GM12864 (cell line): ENCODE data around the gene ANKRD44.

Source experiments
- DNase-seq: peaks from one replicate; pipeline ENCODE4 v3.0.0-alpha.2; 2011; ENCODE audit warnings: low read depth
- H3K4me3 ChIP-seq: 2 replicates; pipeline ENCODE4 v1.5.1; 2011; ENCODE audit warnings: mild to moderate bottlenecking, low read depth, low read length, control low read depth
- TF ChIP-seq, protein P1 (sequence below): IDR thresholded peaks from 2 replicates; pipeline ENCODE4 v1.5.1; 2011; ENCODE audit warnings: low read depth, mild to moderate bottlenecking, moderate library complexity, low read length, control low read depth, inconsistent platforms; ENCODE audit errors: missing control alignments

The ANKRD44 gene

DNA sequence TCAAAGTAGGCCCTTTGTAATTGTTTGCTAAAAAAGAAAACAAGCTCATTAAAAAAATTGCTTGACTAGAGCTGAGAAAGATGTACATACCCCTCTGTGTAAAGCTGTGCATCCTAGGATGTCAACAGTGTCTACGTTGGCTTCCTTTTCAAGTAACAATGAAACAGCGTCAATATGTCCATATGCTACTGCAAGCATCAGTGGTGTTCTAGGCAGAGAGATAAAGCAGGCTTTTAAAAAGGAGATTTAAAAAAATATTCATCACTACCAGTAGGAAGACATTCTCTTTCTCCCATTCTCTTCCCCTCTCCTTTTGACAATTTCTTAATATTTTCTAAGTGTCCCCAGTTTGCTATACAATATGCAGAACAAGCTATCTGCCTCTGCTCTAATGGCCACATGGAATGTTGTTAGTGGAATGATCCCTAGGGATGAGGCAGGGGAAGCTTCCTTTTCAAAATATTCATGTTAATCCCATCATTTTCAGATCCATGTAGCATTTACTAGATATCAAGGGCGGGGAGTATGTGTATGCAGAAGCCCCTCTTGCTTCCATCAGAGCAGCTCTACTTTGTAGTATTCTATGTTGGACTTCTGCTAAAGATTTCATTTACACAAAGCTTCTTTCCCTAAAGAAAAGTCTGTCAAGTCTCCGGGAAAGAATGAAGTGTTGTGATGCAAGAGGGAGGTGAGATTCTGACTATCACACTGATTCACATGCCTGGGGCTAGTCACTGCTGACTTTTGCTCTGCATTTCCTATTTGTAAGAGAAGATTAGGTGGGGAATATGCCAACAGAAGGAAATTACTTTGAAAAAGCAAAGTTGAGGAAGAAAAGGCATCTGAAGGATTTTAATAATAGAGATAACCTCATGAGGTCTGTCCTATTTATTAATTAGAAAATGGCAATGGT is 302.6 kb downstream of the ANKRD44 start:
- DNase-seq, result no peak
- TF ChIP-seq, protein P1, sequence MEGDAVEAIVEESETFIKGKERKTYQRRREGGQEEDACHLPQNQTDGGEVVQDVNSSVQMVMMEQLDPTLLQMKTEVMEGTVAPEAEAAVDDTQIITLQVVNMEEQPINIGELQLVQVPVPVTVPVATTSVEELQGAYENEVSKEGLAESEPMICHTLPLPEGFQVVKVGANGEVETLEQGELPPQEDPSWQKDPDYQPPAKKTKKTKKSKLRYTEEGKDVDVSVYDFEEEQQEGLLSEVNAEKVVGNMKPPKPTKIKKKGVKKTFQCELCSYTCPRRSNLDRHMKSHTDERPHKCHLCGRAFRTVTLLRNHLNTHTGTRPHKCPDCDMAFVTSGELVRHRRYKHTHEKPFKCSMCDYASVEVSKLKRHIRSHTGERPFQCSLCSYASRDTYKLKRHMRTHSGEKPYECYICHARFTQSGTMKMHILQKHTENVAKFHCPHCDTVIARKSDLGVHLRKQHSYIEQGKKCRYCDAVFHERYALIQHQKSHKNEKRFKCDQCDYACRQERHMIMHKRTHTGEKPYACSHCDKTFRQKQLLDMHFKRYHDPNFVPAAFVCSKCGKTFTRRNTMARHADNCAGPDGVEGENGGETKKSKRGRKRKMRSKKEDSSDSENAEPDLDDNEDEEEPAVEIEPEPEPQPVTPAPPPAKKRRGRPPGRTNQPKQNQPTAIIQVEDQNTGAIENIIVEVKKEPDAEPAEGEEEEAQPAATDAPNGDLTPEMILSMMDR, result no peak
- H3K4me3 ChIP-seq, result no peak overlapping the region

DNA sequence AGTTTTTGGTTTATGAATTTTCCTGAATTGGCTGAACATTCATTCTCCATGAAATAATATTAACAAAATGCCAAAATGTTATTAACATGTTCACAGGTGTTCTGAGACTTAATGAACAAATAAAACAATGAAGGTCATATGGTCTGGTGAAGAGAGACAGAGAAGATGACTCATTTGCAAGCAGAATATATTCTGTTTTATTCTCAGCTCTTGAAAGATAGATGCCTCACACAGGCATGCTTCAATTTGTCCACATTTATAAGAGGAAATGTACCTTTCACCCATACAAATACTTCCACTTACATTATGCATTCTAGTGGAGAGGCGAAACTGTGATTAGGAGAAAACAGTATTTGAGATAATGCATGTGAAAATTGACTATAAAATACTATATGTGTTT is 308.7 kb downstream of the ANKRD44 start:
- TF ChIP-seq, protein P1, result no peak
- H3K4me3 ChIP-seq, result no peak overlapping the region
- no peak for DNase-seq

DNA sequence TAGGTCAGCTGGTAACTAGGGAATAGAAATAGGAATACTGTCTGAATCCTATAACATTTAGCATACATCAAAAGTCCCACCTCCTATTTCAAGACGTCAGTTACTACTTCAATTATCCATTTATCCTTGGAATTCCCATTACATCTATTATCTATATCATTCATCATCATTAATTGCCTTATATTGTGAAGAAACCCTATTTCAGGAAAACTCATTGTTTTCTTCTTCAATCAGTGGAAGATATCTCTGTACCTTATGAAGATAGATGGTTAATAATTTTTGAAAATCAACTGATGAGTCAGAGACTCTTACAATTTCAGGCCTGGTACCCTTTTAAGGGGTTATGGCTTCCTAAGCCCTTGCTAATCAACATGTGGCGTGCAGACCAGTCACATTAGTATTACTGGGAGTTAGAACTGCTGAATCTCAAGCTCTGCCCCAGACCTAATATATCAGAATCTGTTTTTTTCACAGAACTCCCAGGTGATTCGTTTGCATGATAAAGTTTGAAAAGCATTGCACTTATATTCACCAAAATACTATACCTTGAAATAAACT is 314.7 kb downstream of the ANKRD44 start:
- TF ChIP-seq, protein P1, result no peak
- H3K4me3 ChIP-seq, result no peak overlapping the region
- no peak for DNase-seq

DNA sequence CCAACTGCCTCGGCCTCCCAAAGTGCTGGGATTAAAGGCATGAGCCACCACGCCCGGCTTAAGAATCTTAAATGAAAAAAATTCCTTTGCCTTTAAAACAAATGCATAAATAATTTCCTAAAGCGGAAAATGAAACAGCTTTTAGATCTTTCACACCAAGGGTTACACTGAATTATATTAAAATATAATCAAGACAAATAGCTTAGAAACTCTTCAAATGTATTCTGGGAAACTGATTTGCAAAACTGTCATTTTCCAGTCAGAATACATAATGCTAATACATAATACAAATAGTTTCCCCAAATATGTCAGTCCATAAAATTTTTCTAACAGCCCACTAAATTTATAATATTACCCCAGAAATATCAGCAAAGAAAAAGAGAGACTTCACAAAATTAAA is 315.8 kb downstream of the ANKRD44 start:
- H3K4me3 ChIP-seq, result no peak overlapping the region
- no peak for DNase-seq
- TF ChIP-seq, protein P1, result no peak

DNA sequence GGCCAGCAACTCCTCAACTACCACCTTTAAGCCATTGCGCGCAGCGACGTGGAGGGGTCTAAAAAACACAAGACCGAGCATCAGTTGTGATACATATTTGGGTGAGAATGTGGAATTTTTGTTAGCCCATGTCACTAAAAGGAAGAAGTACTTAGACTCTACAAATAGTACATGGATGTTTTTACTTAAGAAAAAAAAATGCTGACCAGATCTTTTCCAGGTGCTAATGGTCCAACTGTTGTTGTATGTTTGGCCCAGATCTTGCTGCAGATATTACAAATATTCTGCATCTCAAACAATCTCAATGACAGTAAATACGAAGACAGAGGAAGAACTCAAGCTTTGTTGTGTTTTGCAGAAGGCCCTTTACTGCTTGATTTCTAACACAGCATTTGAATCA is 317.0 kb downstream of the ANKRD44 start:
- DNase-seq, result no peak
- no peak overlapping the region for H3K4me3 ChIP-seq
- TF ChIP-seq, protein P1, result no peak

DNA sequence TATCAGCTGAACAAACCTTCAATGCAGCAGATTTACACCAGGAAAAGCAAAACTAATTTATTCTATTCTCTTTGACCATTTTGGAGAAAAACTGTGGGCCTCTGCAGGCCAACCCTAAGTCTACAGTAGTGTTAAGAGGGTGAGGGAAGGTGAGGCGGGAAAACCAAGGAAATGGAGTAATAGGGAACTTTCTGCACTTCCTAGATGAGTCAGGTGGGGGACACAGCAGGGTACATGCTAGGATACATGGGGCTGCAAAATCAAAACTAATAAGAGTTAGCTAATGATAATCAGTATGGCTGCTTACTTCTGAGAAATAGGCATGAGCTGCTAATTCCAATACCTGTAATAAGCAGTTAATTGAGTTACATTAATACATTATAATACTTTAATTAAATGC is 318.1 kb downstream of the ANKRD44 start:
- TF ChIP-seq, protein P1, result no peak
- no peak overlapping the region for H3K4me3 ChIP-seq
- DNase-seq, result no peak
